Muscle layer of duodenum (tissue), 2 donors: ENCODE measurements around the gene ZNF18.
A peak's percentile ranks its signal among the peaks of the same experiment; 100 is the strongest.

Source experiments
- H3K27ac ChIP-seq: one replicate; pipeline ENCODE4 v1.7.0; 2013; ENCODE audit warnings: mild to moderate bottlenecking, low read length
- H3K27me3 ChIP-seq: one replicate; pipeline ENCODE4 v1.7.0; 2013; ENCODE audit warnings: low read depth, mild to moderate bottlenecking, control low read depth, low read length
- H3K36me3 ChIP-seq, 2 donors: one replicate each; pipeline ENCODE4 v1.7.0; 2013; ENCODE audit warnings: low read length in 2 of 2, control low read depth in 1 of 2, mild to moderate bottlenecking in 1 of 2; ENCODE audit not compliant: insufficient read depth in 2 of 2, control insufficient read depth in 1 of 2
- H3K4me1 ChIP-seq, 2 donors: one replicate each; pipeline ENCODE4 v1.7.0; 2013; ENCODE audit warnings: low read length in 2 of 2, mild to moderate bottlenecking in 2 of 2, control low read depth in 1 of 2, moderate library complexity in 1 of 2; ENCODE audit not compliant: insufficient read depth in 2 of 2, control insufficient read depth in 1 of 2
- H3K4me3 ChIP-seq, 2 donors: one replicate each; pipeline ENCODE4 v1.7.0; 2013; ENCODE audit warnings: low read length in 2 of 2, low read depth in 1 of 2, mild to moderate bottlenecking in 1 of 2
- H3K9me3 ChIP-seq, 2 donors: one replicate each; pipeline ENCODE4 v1.7.0; 2013; ENCODE audit warnings: low read length in 2 of 2, control low read depth in 1 of 2, mild to moderate bottlenecking in 1 of 2; ENCODE audit not compliant: control insufficient read depth in 1 of 2
- donor health status: healthy.

Gene ZNF18

DNA sequence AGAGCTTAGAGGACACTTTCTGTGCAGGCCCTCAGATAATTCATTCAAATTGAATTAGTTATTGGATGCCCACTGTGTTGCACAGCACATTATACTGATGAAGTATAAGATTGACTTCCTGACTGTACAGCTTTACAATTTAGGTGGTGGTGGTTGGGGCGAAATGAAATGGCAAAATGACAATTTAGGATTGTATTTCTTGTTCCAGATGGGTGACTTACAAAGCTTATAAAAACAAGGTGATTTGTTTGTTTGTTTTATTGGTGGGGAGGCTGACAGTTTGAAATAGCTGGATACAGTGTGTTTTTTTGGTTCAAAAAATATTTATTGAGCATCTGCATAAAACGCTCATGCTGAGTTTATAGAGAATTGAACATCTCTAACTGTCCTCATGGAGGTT lies 25.0 kb upstream of the ZNF18 start:
- peaks cover 5 to 20% of the 10 kb centered on the region in 2 donors for H3K4me1 ChIP-seq

DNA sequence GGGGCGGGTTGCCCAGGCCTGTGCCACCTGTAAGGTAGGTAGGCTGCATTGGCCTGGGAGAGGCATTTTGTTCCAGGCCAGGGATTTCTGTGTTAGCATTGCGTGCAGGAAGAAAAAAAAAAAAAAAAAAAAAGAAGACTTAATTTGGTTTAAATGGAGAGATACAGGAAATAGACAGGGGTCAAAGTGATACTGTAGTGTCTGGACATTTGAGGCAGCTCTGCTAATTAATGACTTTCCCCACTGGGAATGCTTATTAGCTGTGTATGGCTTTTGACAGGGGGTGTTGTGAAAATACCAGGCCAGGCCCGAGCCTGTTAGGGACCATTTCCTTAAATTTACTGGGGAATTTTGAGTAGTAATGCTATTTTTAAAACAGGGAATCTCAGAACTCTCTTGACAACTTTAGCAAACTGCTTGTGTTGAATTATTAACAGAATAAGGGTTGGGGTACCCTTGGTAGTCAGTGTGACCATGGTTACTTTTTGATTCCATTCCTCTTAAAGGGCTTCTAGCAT lies 24.4 kb upstream of the ZNF18 start:
- peaks cover 5 to 20% of the 10 kb centered on the region in 2 donors for H3K4me1 ChIP-seq
- peak overlapping the region; percentile 69 to 79 for H3K4me3 ChIP-seq
- H3K27ac ChIP-seq: no peak overlapping the region
- H3K36me3 ChIP-seq: no peaks in the 10 kb centered on the region
- H3K27me3 ChIP-seq: no peaks in the 10 kb centered on the region
- no peaks in the 10 kb centered on the region for H3K9me3 ChIP-seq

More for the DNA sequence above, 25.0 kb upstream of the ZNF18 start:
- no peak overlapping the region for H3K27ac ChIP-seq
- no peaks in the 10 kb centered on the region for H3K9me3 ChIP-seq
- H3K36me3 ChIP-seq: no peaks in the 10 kb centered on the region
- H3K4me3 ChIP-seq: peak overlapping the region; percentile 69 to 79
- H3K27me3 ChIP-seq: no peaks in the 10 kb centered on the region

DNA sequence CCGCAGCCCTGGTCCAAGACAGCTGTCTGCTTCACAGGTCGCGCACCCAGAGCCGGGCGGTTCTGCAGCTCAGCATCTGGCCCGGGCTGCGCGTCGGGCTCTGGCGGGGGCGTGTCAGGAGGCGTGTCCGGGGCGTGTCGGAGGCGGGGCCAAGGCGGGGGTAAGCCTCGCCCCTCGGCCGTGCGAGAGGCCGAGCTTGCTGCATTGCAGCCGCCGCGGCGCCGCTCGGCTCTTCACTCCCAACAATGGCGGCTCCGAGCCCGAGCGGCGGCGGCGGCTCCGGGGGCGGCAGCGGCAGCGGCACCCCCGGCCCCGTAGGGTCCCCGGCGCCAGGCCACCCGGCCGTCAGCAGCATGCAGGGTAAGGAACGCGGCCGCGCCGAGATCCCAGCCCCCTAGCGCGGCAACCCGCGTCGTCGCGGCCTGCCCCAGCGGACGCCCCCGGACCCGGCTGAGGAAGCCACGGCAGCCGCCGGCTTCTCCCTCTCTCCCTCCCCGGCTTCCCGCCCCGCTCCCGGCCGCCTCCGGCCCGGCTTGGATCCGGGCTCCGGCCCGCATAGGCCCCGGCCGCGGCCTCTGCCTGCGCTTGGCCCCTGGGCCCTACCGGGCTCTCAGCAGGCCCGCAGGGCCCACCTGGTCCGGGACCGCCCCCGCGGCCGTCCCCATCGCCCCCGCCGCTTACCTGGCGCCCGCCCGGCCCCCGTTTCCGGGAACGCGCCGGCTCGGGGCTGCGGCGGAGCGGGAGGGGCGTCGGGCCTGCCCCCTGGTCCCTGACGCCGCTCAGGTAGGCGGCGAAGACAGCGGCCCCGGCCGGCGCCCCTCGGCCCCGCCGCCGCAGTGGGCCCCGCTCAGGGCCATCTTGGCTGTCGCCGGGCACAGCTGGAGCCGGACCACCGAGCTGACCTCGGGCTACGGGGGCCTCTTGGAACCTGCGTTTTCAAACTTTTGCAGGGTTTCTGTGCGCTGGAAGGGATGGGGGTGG lies 23.7 kb upstream of the ZNF18 start, which contains the start of gene MAP2K4:
MAP2K4 (plus strand) TSS at position 236 of the 981 bp plus-strand sequence; CDS start at position 246, 10 bp downstream.
- H3K9me3 ChIP-seq: no peaks in the 10 kb centered on the region
- peak within 1 kb of the TSS; percentile 69 to 79 for H3K4me3 ChIP-seq
- no peak within 1 kb of the TSS for H3K27ac ChIP-seq
- H3K4me1 ChIP-seq: peaks cover 5 to 20% of the 10 kb centered on the region in 2 donors
- H3K27me3 ChIP-seq: no peaks in the 10 kb centered on the region
- H3K36me3 ChIP-seq: no peaks in the 10 kb centered on the region

DNA sequence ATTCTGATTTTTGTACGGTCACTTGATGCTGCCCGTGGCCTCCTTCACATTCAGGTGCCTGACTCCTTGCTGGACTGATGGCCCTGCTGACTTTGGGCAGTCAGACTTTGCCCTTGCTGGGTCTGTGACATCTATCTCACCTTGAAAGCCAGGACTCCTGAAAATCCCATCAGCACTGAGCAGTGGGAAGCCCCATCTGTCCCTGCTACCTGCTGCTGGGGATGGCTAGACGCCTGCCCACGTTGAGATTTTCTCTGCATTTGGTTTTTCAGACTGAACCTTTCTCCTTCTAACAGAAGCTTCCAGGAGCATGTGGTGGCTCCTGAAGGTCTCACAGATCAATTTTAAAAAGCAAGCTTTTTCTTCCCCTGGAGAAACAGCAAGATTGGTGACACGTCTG lies 10.2 kb upstream of the ZNF18 start:
- no peaks in the 10 kb centered on the region for H3K36me3 ChIP-seq
- no peak overlapping the region for H3K27ac ChIP-seq
- H3K9me3 ChIP-seq: no peaks in the 10 kb centered on the region
- no peaks in the 10 kb centered on the region for H3K27me3 ChIP-seq
- H3K4me1 ChIP-seq: no peaks in the 10 kb centered on the region
- no peak overlapping the region for H3K4me3 ChIP-seq

DNA sequence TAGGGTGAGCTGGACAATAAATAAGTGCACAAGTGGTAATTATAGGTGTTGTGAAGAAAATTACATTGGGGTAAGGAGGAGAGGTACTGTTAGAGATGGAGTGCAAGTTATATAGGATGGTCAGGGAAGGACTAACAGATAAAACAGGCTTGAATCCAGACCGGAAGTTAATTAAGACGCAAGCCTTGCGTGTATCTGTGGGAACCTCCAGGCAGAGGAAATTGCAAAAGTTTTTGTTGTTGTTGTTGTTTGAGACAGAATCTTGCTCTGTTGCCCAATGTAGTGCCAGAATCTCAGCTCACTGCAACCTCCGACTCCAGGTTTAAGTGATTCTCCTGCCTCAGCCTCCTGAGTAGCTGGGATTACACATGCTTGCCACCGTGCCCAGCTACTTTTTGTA lies 2.4 kb upstream of the ZNF18 start:
- H3K4me3 ChIP-seq: no peak overlapping the region

DNA sequence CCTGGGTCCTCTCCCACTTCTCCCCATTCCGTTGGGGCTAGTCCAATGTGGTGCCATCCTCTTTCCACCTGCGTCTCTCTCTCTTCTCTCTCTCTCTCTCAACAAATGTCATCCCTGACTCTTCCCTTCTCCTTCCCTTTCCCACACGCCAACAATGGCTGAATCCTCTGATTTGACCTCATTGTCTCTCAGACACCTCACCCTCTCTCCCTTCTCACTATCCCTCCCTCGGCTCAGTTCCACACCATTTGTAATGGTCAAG lies 628 bp upstream of the ZNF18 start:
- peaks cover 0 to 7% of the 10 kb centered on the region in 2 donors for H3K4me1 ChIP-seq
- H3K9me3 ChIP-seq: no peaks in the 10 kb centered on the region
- H3K27ac ChIP-seq: peak overlapping the region; percentile 77
- H3K27me3 ChIP-seq: no peaks in the 10 kb centered on the region
- no peaks in the 10 kb centered on the region for H3K36me3 ChIP-seq
- H3K4me3 ChIP-seq: peak overlapping the region; percentile 75 to 87

More for the DNA sequence above, 2.4 kb upstream of the ZNF18 start:
- Histone ChIP-seq H3K9me3 (no peaks in the 10 kb centered on the region), H3K4me1 (peaks cover 0 to 7% of the 10 kb centered on the region in 2 donors), H3K27ac (no peak overlapping the region), H3K27me3 (no peaks in the 10 kb centered on the region), H3K36me3 (no peaks in the 10 kb centered on the region)

DNA sequence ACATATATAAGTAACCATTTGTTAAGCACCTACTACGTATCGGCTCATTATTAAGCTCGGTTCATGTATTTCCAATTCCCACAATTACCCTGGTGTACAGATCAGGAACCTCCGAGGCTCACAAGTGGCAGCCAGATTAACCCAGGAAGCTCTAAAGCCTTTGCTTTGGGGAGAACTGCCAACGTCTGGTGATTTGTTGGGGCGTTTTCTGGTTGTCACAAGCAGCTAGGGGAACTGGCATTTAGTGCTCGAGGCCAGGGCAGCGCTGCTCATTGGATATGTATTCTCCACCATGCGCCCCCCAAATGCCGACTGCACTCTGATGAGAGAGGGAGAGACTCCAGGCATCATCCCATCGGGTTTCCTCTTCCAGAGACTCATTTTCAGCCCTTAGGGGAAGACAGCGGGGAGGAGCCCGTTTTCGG lies 541 bp downstream of the ZNF18 start:
- no peaks in the 10 kb centered on the region for H3K9me3 ChIP-seq
- peaks cover 0 to 7% of the 10 kb centered on the region in 2 donors for H3K4me1 ChIP-seq
- peak overlapping the region; percentile 75 to 87 for H3K4me3 ChIP-seq
- H3K36me3 ChIP-seq: peaks cover 0 to 11% of the 10 kb centered on the region in 2 donors
- H3K27ac ChIP-seq: peak overlapping the region; percentile 81
- H3K27me3 ChIP-seq: no peaks in the 10 kb centered on the region

DNA sequence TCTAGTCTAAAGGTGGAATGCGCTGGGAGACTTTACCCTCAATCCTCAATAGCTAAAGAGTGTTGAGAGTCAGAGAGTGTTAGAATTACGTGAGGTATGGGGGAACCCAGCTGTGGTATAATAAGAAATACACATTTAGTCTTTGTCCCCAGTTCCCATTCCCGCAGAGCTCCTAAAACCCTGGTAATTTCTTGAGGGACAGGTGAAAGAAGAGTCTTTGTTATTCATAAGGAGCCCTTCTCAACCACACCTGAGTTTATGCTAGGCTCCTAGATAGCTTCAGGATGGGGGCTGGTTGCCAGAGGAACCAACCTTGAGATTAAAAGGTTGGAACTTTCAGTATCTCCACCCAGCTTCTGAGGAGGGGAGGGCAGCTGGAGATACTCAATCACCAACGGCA lies 5.8 kb downstream of the ZNF18 start:
- Histone ChIP-seq H3K27me3 (no peaks in the 10 kb centered on the region), H3K36me3 (peaks cover 9 to 37% of the 10 kb centered on the region in 2 donors), H3K27ac (no peak overlapping the region), H3K4me3 (no peak overlapping the region), H3K4me1 (peaks cover 0 to 11% of the 10 kb centered on the region in 2 donors), H3K9me3 (no peaks in the 10 kb centered on the region)

DNA sequence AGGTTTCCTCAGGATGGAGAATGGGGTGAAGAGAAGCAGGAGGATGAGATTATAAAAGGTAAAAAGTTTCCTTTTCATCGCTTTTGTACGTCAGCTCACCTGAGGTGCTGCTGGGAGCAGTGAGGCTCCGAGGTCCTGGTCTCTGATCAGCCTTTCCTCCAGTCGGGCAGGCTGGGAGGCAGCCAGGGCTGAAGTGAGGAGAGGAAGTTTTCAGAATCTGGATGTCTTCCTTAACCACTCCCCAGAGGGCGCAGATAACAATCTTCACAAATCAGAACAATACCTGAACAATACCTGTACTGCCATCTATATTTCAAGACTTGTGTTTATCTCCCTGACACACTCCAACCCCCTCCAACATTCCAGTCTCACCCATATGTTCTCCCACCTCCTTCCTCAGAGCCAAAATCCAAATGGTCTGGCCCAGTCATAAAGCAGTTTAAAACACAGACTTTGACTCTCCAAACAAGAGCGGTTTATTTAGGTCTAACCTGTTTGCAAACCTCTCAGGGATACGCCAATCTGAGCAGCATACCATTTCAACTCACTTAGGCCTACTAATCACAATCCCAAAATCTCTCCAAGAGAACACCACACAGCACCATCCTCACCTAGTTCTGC lies 6.8 kb downstream of the ZNF18 start:
- Histone ChIP-seq H3K27me3 (no peaks in the 10 kb centered on the region), H3K4me1 (peaks cover 0 to 4% of the 10 kb centered on the region in 2 donors), H3K36me3 (peaks cover 9 to 42% of the 10 kb centered on the region in 2 donors), H3K27ac (no peak overlapping the region), H3K9me3 (no peaks in the 10 kb centered on the region), H3K4me3 (no peak overlapping the region)

DNA sequence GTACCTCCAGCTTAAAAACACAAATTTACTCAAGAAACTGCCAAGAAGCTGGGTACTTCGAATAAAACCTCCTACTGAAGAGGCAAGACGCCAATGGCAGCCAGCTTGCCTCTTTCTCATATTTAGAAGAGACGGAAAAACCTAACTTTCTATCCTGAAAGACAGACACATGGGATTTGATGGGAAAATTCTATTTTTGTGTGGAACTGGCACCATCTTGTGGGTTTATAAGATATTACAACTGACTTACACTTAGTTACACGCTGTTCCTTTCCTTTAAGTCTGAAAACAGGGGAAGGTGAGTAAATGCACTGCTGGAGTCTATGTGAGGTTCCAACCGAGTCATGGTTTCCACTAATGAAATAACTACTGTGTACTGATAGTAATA lies 10.3 kb downstream of the ZNF18 start:
- peaks cover 0 to 4% of the 10 kb centered on the region in 2 donors for H3K4me1 ChIP-seq
- no peaks in the 10 kb centered on the region for H3K27me3 ChIP-seq
- H3K9me3 ChIP-seq: no peaks in the 10 kb centered on the region
- no peak overlapping the region for H3K27ac ChIP-seq
- H3K4me3 ChIP-seq: no peak overlapping the region
- peaks cover 27 to 56% of the 10 kb centered on the region in 2 donors for H3K36me3 ChIP-seq

DNA sequence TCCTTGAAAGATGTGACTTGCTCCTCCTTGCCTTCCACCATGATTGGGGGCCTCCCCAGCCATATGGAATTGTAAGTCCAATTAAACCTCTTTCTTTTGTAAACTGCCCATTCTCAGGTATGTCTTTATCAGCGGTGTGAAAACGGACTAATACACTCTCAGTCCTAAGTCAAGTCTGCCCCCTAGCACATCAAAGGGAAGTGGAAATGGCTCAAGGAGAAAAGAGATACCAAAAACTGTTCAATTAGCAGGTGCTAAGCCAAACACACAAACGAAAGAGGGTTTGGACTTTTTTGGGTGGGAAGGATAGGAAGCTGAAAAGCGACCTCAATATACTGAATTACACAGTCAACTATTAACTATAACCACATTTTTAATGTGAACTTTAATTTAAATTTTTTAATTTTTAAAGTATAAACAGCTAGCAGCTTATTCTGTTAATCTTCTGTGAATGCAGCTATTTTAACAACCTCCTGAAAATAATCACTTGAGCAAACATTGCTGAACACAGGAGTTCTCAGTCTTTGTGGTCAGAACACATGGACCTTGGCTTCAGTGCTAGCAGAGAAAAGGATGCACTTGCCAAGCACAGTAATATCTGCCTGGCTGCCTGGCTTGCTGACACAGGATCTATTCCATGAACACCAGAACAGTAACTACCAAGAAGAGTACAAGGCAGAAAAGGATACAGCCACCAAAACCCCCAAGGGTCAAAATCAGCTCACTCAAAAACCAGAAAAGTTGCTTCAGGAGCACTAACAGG lies 10.9 kb downstream of the ZNF18 start:
- Histone ChIP-seq H3K27ac (no peak overlapping the region), H3K4me1 (peaks cover 0 to 4% of the 10 kb centered on the region in 2 donors), H3K9me3 (no peaks in the 10 kb centered on the region), H3K4me3 (no peak overlapping the region), H3K36me3 (peaks cover 27 to 56% of the 10 kb centered on the region in 2 donors), H3K27me3 (no peaks in the 10 kb centered on the region)
